CD4-positive, alpha-beta memory T cell (primary cell): Measurements from ENCODE around the gene PRDM16. TPM values are rescaled to one million over a fixed set of nuclear protein-coding genes. Genes with fewer than 3 reads are reported as not detected.
A peak's percentile ranks its signal among the peaks of the same experiment; 100 is the strongest.

Source experiments
- CTCF ChIA-PET: fragments of 350-600 bp; sonication (Branson Sonifier 250); formaldehyde crosslinking; loops from one replicate; lab custom pipeline; 2021; ENCODE audit warnings: inconsistent platforms; ENCODE audit not compliant: partially characterized antibody; lab: Charles Lee
- POLR2A ChIA-PET: fragments of 350-600 bp; sonication (Branson Sonifier 250); formaldehyde crosslinking; loops from one replicate; lab custom pipeline; 2021; ENCODE audit not compliant: partially characterized antibody; lab: Charles Lee
- DNase-seq, 5 donors: peaks; one replicate each; pipeline versions ENCODE4 v3.0.0 to v3.0.0-alpha.2; 2020 to 2022; ENCODE audit warnings: mixed read lengths in 1 of 5
- H3K27ac ChIP-seq: one replicate; pipeline ENCODE4 v1.7.0; 2013; ENCODE audit warnings: low read depth, low read length
- H3K27me3 ChIP-seq: 2 replicates; pipeline ENCODE4 v1.7.0; 2013; ENCODE audit warnings: mild to moderate bottlenecking, low read length, moderate library complexity; ENCODE audit not compliant: insufficient read depth
- H3K36me3 ChIP-seq: 2 replicates; pipeline ENCODE4 v1.7.0; 2013; ENCODE audit warnings: mild to moderate bottlenecking, low read length, moderate library complexity; ENCODE audit not compliant: insufficient read depth
- H3K4me1 ChIP-seq: 2 replicates; pipeline ENCODE4 v1.7.0; 2013; ENCODE audit warnings: mild to moderate bottlenecking, low read length, moderate library complexity; ENCODE audit not compliant: insufficient read depth
- H3K4me3 ChIP-seq, 2 donors: one replicate each; pipeline ENCODE4 v1.7.0; 2013; ENCODE audit warnings: low read length in 2 of 2, mild to moderate bottlenecking in 1 of 2
- H3K9me3 ChIP-seq, 2 donors: one replicate each; pipeline ENCODE4 v1.7.0; 2013; ENCODE audit warnings: low read length in 2 of 2, control low read depth in 1 of 2; ENCODE audit not compliant: control insufficient read depth in 1 of 2
- H3K27ac Mint-ChIP-seq, 7 donors: one replicate each; pipeline ENCODE4 v1.8.0; 2020 to 2021; ENCODE audit warnings: mixed read lengths in 7 of 7, mild to moderate bottlenecking in 6 of 7, inconsistent platforms in 3 of 7, moderate library complexity in 3 of 7
- H3K27me3 Mint-ChIP-seq, 2 donors: one replicate each; pipeline ENCODE4 v1.8.0; 2020 to 2021; ENCODE audit warnings: mixed read lengths in 2 of 2
- H3K36me3 Mint-ChIP-seq, 2 donors: one replicate each; pipeline ENCODE4 v1.8.0; 2020 to 2021; ENCODE audit warnings: mixed read lengths in 2 of 2, inconsistent platforms in 1 of 2, mild to moderate bottlenecking in 1 of 2
- H3K4me1 Mint-ChIP-seq, 4 donors: one replicate each; pipeline ENCODE4 v1.8.0; 2020 to 2021; ENCODE audit warnings: mixed read lengths in 4 of 4, mild to moderate bottlenecking in 1 of 4
- H3K4me3 Mint-ChIP-seq, 8 donors: one replicate each; pipeline ENCODE4 v1.8.0; 2020 to 2021; ENCODE audit warnings: mixed read lengths in 8 of 8, mild to moderate bottlenecking in 7 of 8, moderate library complexity in 6 of 8, inconsistent platforms in 3 of 8
- H3K9me3 Mint-ChIP-seq, 8 donors: one replicate each; pipeline ENCODE4 v1.8.0; 2020 to 2021; ENCODE audit warnings: mixed read lengths in 8 of 8, mild to moderate bottlenecking in 5 of 8, inconsistent platforms in 3 of 8, moderate library complexity in 1 of 8
- intact Hi-C: fragments of 100-400 bp; cut with micrococcal nuclease; formaldehyde crosslinking; loops from one replicate; pipeline ENCODE4 v1.15.1; 2023
- polyA plus RNA-seq, 2 donors: library from polyadenylated mRNA; unstranded; fragments of 300-500 nt; fragmentation: Illumina TruSeq; gene quantifications; one replicate each; pipeline ENCODE4 v1.2.3, GENCODE V29; 2021
- total RNA-seq, 2 experiments: library from RNA; stranded (reverse); gene quantifications; one replicate each; pipeline ENCODE4 v1.2.3, GENCODE V29; 2021

Gene PRDM16
- total and polyA plus RNA-seq, 4 experiments from 2014 or later = not detected

DNA sequence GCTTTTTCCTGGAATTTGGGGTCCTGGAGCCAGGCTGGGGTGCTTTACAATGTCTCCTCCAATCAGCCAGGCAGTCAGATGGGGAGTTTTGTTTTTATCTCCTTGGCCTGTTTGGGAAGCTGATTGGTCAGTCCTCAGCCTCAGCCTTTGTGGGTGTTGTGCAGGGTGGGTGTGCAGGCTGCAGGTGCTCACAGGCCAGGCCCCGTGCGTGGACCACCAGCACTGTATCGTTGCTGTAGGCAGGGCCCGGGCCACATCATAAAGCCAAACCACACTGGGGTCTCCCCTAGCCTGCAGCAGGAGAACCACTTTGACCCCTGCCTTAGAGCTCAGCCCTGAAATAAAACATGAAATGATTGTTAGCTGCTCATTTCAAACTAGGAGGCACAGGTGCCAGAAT lies 8.6 kb downstream of the PRDM16 start:
- Histone ChIP-seq H3K4me1 (no peaks in the 10 kb centered on the region), H3K9me3 (no peaks in the 10 kb centered on the region), H3K4me3 (no peak overlapping the region), H3K36me3 (no peaks in the 10 kb centered on the region), H3K27ac (no peak overlapping the region), H3K27me3 (no peaks in the 10 kb centered on the region)
- H3K4me1 Mint-ChIP-seq = peaks cover 0 to 8% (median 0%) of the 10 kb centered on the region in 4 donors
- H3K4me3 Mint-ChIP-seq = no peak overlapping the region
- ChIA-PET CTCF (no interaction called here), POLR2A (no interaction called here)
- peaks cover 9% of the 10 kb centered on the region in 2 donors for H3K27me3 Mint-ChIP-seq
- DNase-seq = no peak
- H3K27ac Mint-ChIP-seq = no peak overlapping the region
- intact Hi-C loops = no loop called here
- H3K9me3 Mint-ChIP-seq = no peaks in the 10 kb centered on the region
- no peaks in the 10 kb centered on the region for H3K36me3 Mint-ChIP-seq

- intact Hi-C loops = no loop called here
- Histone ChIP-seq H3K36me3 (no peaks in the 10 kb centered on the region), H3K27ac (no peak overlapping the region), H3K4me1 (no peaks in the 10 kb centered on the region), H3K4me3 (no peak overlapping the region), H3K9me3 (no peaks in the 10 kb centered on the region), H3K27me3 (no peaks in the 10 kb centered on the region)
- Mint-ChIP-seq H3K4me1 (peaks cover 0 to 8% (median 0%) of the 10 kb centered on the region in 4 donors), H3K27ac (no peak overlapping the region), H3K9me3 (no peaks in the 10 kb centered on the region), H3K4me3 (no peak overlapping the region), H3K36me3 (no peaks in the 10 kb centered on the region), H3K27me3 (peaks cover 9% of the 10 kb centered on the region in 2 donors)
- POLR2A ChIA-PET = no interaction called here
- CTCF ChIA-PET = no interaction called here
- no peak for DNase-seq
These were observed 9.4 kb downstream of the PRDM16 start for GRCh38 chr1:3078430-3078861.

DNA sequence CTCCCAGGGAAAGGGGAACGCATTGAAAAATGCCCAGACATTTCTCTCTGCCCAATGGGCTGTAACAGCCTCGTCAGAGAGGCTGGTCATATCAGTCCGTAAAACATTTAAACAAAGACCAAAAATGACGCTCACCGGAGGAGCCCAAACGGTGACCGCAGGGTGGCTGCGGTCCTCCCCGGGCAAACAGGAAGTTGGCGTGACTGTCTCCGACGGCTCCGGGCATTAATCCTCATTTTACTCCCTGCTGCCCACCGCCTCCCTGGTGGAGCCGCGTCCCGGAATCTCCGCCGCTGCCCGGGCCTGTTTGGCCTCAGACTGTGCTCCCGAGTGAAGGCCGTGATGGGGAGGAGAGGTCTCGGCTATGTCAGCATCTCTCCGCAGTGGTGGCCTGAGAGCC lies 9.9 kb downstream of the PRDM16 start:
- POLR2A ChIA-PET = no interaction called here
- CTCF ChIA-PET = no interaction called here
- Mint-ChIP-seq H3K4me3 (no peak overlapping the region), H3K4me1 (peaks cover 0 to 8% (median 0%) of the 10 kb centered on the region in 4 donors), H3K27ac (no peak overlapping the region), H3K27me3 (peaks cover 9 to 11% of the 10 kb centered on the region in 2 donors), H3K36me3 (no peaks in the 10 kb centered on the region), H3K9me3 (no peaks in the 10 kb centered on the region)
- no peaks in the 10 kb centered on the region for H3K36me3 ChIP-seq
- H3K4me1 ChIP-seq = no peaks in the 10 kb centered on the region
- H3K4me3 ChIP-seq = no peak overlapping the region
- DNase-seq = no peak
- no peaks in the 10 kb centered on the region for H3K27me3 ChIP-seq
- intact Hi-C loops = no loop called here
- H3K9me3 ChIP-seq = no peaks in the 10 kb centered on the region
- H3K27ac ChIP-seq = no peak overlapping the region

DNA sequence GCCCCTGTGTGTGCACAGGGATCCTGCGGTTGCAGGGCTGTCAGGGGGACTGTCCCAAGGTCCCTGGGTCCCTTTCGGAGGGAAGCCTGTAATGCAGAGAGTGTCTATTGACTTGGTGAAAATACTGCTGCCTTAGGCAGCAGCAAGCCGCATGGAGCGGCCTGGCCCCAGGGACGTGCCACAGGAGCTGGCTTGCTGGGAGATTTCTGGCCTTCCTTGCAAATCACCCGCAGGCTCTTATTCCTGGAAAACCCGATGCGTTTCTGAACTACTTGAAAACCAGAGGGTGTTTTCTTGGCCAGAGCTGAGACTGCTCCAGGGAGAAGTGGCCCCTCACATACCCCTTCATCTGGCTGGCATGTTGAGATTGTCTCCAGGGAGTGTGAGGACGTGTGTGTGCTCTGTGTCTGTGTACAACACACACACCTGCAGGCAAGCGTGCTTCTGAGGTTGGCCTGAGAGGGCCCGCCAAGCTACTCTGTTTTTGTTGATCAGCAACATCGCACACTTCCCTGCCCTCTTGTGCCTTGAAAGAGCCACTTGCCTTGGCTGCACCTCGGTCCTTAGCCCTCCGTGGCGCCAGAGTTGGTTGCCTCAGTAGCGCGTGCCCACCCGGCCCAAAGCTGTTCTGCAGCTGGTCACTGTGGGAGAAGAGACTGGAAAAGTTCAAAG lies 10.5 kb downstream of the PRDM16 start:
- H3K27me3 Mint-ChIP-seq = peaks cover 7 to 11% of the 10 kb centered on the region in 2 donors
- no peaks in the 10 kb centered on the region for H3K9me3 Mint-ChIP-seq
- H3K4me3 Mint-ChIP-seq = no peak overlapping the region
- no peaks in the 10 kb centered on the region for H3K27me3 ChIP-seq
- DNase-seq = no peak
- H3K27ac Mint-ChIP-seq = peak overlapping the region in 1 of 7 donors; percentile 35
- ChIA-PET CTCF (no interaction called here), POLR2A (no interaction called here)
- no peaks in the 10 kb centered on the region for H3K36me3 Mint-ChIP-seq
- no peaks in the 10 kb centered on the region for H3K36me3 ChIP-seq
- no peak overlapping the region for H3K27ac ChIP-seq
- intact Hi-C loops = no loop called here
- H3K4me1 ChIP-seq = no peaks in the 10 kb centered on the region
- H3K4me1 Mint-ChIP-seq = peaks cover 0 to 8% (median 0%) of the 10 kb centered on the region in 4 donors
- no peak overlapping the region for H3K4me3 ChIP-seq
- H3K9me3 ChIP-seq = no peaks in the 10 kb centered on the region

GRCh38 chr1:3080053-3080955 lies 11.3 kb downstream of the PRDM16 start:
- DNase-seq = no peak
- H3K27ac Mint-ChIP-seq = no peak overlapping the region
- intact Hi-C loops = no loop called here
- H3K4me1 ChIP-seq = no peaks in the 10 kb centered on the region
- no peaks in the 10 kb centered on the region for H3K27me3 ChIP-seq
- no peak overlapping the region for H3K27ac ChIP-seq
- no peaks in the 10 kb centered on the region for H3K36me3 Mint-ChIP-seq
- H3K9me3 ChIP-seq = no peaks in the 10 kb centered on the region
- H3K27me3 Mint-ChIP-seq = peaks cover 7 to 11% of the 10 kb centered on the region in 2 donors
- peaks cover 0 to 8% (median 0%) of the 10 kb centered on the region in 4 donors for H3K4me1 Mint-ChIP-seq
- H3K4me3 Mint-ChIP-seq = no peak overlapping the region
- no peaks in the 10 kb centered on the region for H3K9me3 Mint-ChIP-seq
- no peaks in the 10 kb centered on the region for H3K36me3 ChIP-seq
- ChIA-PET POLR2A (no interaction called here), CTCF (no interaction called here)
- no peak overlapping the region for H3K4me3 ChIP-seq

- Mint-ChIP-seq H3K36me3 (no peaks in the 10 kb centered on the region), H3K9me3 (no peaks in the 10 kb centered on the region), H3K27me3 (peaks cover 6 to 8% of the 10 kb centered on the region in 2 donors), H3K4me3 (no peak overlapping the region), H3K4me1 (peaks cover 0 to 8% (median 0%) of the 10 kb centered on the region in 4 donors), H3K27ac (no peak overlapping the region)
- DNase-seq = no peak
- Histone ChIP-seq H3K4me3 (no peak overlapping the region), H3K36me3 (no peaks in the 10 kb centered on the region), H3K9me3 (no peaks in the 10 kb centered on the region), H3K27me3 (no peaks in the 10 kb centered on the region), H3K27ac (no peak overlapping the region), H3K4me1 (no peaks in the 10 kb centered on the region)
- ChIA-PET POLR2A (no interaction called here), CTCF (no interaction called here)
- intact Hi-C loops = no loop called here
These were observed 12.2 kb downstream of the PRDM16 start for GRCh38 chr1:3081171-3081683.

DNA sequence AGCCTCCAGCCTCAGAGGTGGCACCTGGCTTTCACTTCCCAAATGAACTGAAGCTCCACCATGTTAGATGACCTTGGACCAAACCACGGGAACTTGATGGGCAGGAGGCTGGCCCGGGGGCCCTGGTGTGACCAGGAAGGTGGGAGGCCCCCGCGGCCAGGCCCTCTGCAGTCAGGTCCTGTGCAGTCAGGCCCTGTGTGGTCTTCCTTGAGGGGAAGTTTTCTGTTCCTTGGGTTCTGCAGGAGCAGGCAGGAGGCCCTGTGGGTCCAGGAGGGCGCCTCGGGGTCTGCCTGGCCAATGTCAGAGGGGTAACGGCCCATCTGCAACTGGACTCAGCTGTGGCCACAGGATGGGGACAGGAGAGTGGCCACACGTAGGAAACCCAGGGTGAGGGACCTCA lies 13.0 kb downstream of the PRDM16 start:
- peaks cover 0 to 8% (median 0%) of the 10 kb centered on the region in 4 donors for H3K4me1 Mint-ChIP-seq
- peaks cover 6 to 8% of the 10 kb centered on the region in 2 donors for H3K27me3 Mint-ChIP-seq
- Histone ChIP-seq H3K4me1 (no peaks in the 10 kb centered on the region), H3K9me3 (no peaks in the 10 kb centered on the region), H3K27me3 (no peaks in the 10 kb centered on the region), H3K4me3 (no peak overlapping the region), H3K27ac (no peak overlapping the region), H3K36me3 (no peaks in the 10 kb centered on the region)
- H3K27ac Mint-ChIP-seq = no peak overlapping the region
- no peaks in the 10 kb centered on the region for H3K9me3 Mint-ChIP-seq
- no peaks in the 10 kb centered on the region for H3K36me3 Mint-ChIP-seq
- POLR2A ChIA-PET = no interaction called here
- intact Hi-C loops = no loop called here
- DNase-seq = no peak
- CTCF ChIA-PET = no interaction called here
- H3K4me3 Mint-ChIP-seq = no peak overlapping the region
